ENCODE results near the gene SNX25.
"Not testable (repeated sequence)": the region's sequence is repeated elsewhere in the genome, so short reads cannot be mapped to it uniquely, and the experiment has no call there.

Gene SNX25

GRCh38 chr4:185359767-185360446, 150.5 kb downstream of the SNX25 start:
- H3K4me3 ChIP-seq (ENCODE audit: low read depth, low read length): no peak overlapping the region
- H3K4me1 ChIP-seq (ENCODE audit: control insufficient read depth, insufficient read depth, low read length): no peaks in the 10 kb centered on the region
- no peak overlapping the region for H3K27ac ChIP-seq (ENCODE audit: low read depth, low read length)
- H3K27me3 ChIP-seq (ENCODE audit: control insufficient read depth, insufficient read depth, low read length): no peaks in the 10 kb centered on the region
- H3K36me3 ChIP-seq (ENCODE audit: control insufficient read depth, insufficient read depth, low read length): peaks cover 17% of the 10 kb centered on the region
- H3K9ac ChIP-seq (ENCODE audit: low read length): no peak overlapping the region
- no peaks in the 10 kb centered on the region for H3K9me3 ChIP-seq (ENCODE audit: control insufficient read depth, insufficient read depth, low read depth, low read length)

- Histone ChIP-seq H3K36me3 (ENCODE audit: control insufficient read depth, insufficient read depth, low read length) (peaks cover 15% of the 10 kb centered on the region), H3K9ac (ENCODE audit: low read length) (no peak overlapping the region), H3K27ac (ENCODE audit: low read depth, low read length) (no peak overlapping the region), H3K27me3 (ENCODE audit: control insufficient read depth, insufficient read depth, low read length) (no peaks in the 10 kb centered on the region), H3K4me3 (ENCODE audit: low read depth, low read length) (no peak overlapping the region), H3K9me3 (ENCODE audit: control insufficient read depth, insufficient read depth, low read depth, low read length) (no peaks in the 10 kb centered on the region), H3K4me1 (ENCODE audit: control insufficient read depth, insufficient read depth, low read length) (no peaks in the 10 kb centered on the region)
Measured at GRCh38 chr4:185361872-185362271, 152.5 kb downstream of the SNX25 start.

- not testable (repeated sequence) for H3K27me3 ChIP-seq (ENCODE audit: control insufficient read depth, insufficient read depth, low read length); H3K4me1 ChIP-seq (ENCODE audit: control insufficient read depth, insufficient read depth, low read length); H3K9ac ChIP-seq (ENCODE audit: low read length); H3K9me3 ChIP-seq (ENCODE audit: control insufficient read depth, insufficient read depth, low read depth, low read length); H3K4me3 ChIP-seq (ENCODE audit: low read depth, low read length); H3K27ac ChIP-seq (ENCODE audit: low read depth, low read length)
- peaks cover 13% of the 10 kb centered on the region for H3K36me3 ChIP-seq (ENCODE audit: control insufficient read depth, insufficient read depth, low read length)
Measured at GRCh38 chr4:185362570-185362969, 153.2 kb downstream of the SNX25 start.

GRCh38 chr4:185363251-185363650, 153.9 kb downstream of the SNX25 start:
- no peaks in the 10 kb centered on the region for H3K27me3 ChIP-seq (ENCODE audit: control insufficient read depth, insufficient read depth, low read length)
- H3K4me3 ChIP-seq (ENCODE audit: low read depth, low read length): no peak overlapping the region
- H3K27ac ChIP-seq (ENCODE audit: low read depth, low read length): no peak overlapping the region
- no peaks in the 10 kb centered on the region for H3K4me1 ChIP-seq (ENCODE audit: control insufficient read depth, insufficient read depth, low read length)
- H3K9me3 ChIP-seq (ENCODE audit: control insufficient read depth, insufficient read depth, low read depth, low read length): no peaks in the 10 kb centered on the region
- no peak overlapping the region for H3K9ac ChIP-seq (ENCODE audit: low read length)
- peaks cover 14% of the 10 kb centered on the region for H3K36me3 ChIP-seq (ENCODE audit: control insufficient read depth, insufficient read depth, low read length)

GRCh38 chr4:185364886-185365285, 155.5 kb downstream of the SNX25 start:
- Histone ChIP-seq H3K9me3 (ENCODE audit: control insufficient read depth, insufficient read depth, low read depth, low read length) (no peaks in the 10 kb centered on the region), H3K27ac (ENCODE audit: low read depth, low read length) (no peak overlapping the region), H3K4me3 (ENCODE audit: low read depth, low read length) (no peak overlapping the region), H3K27me3 (ENCODE audit: control insufficient read depth, insufficient read depth, low read length) (no peaks in the 10 kb centered on the region), H3K9ac (ENCODE audit: low read length) (no peak overlapping the region), H3K4me1 (ENCODE audit: control insufficient read depth, insufficient read depth, low read length) (peaks cover 2% of the 10 kb centered on the region; the same call in 1 of the 2 replicates), H3K36me3 (ENCODE audit: control insufficient read depth, insufficient read depth, low read length) (peaks cover 6% of the 10 kb centered on the region)

GRCh38 chr4:185369731-185370130, 160.3 kb downstream of the SNX25 start:
- Histone ChIP-seq H3K9me3 (ENCODE audit: control insufficient read depth, insufficient read depth, low read depth, low read length) (no peaks in the 10 kb centered on the region), H3K4me1 (ENCODE audit: control insufficient read depth, insufficient read depth, low read length) (peaks cover 7% of the 10 kb centered on the region; the same call in 1 of the 2 replicates), H3K27me3 (ENCODE audit: control insufficient read depth, insufficient read depth, low read length) (no peaks in the 10 kb centered on the region), H3K4me3 (ENCODE audit: low read depth, low read length) (no peak overlapping the region), H3K36me3 (ENCODE audit: control insufficient read depth, insufficient read depth, low read length) (peaks cover 15% of the 10 kb centered on the region; the same call in 1 of the 2 replicates), H3K27ac (ENCODE audit: low read depth, low read length) (no peak overlapping the region), H3K9ac (ENCODE audit: low read length) (no peak overlapping the region)

- H3K9me3 ChIP-seq (ENCODE audit: control insufficient read depth, insufficient read depth, low read depth, low read length): no peaks in the 10 kb centered on the region
- H3K9ac ChIP-seq (ENCODE audit: low read length): no peak overlapping the region
- no peaks in the 10 kb centered on the region for H3K27me3 ChIP-seq (ENCODE audit: control insufficient read depth, insufficient read depth, low read length)
- H3K27ac ChIP-seq (ENCODE audit: low read depth, low read length): no peak overlapping the region
- H3K36me3 ChIP-seq (ENCODE audit: control insufficient read depth, insufficient read depth, low read length): peaks cover 15% of the 10 kb centered on the region; the same call in 1 of the 2 replicates
- no peak overlapping the region for H3K4me3 ChIP-seq (ENCODE audit: low read depth, low read length)
- peaks cover 7% of the 10 kb centered on the region; the same call in 1 of the 2 replicates for H3K4me1 ChIP-seq (ENCODE audit: control insufficient read depth, insufficient read depth, low read length)
Measured at GRCh38 chr4:185370268-185370949, 161.0 kb downstream of the SNX25 start.

GRCh38 chr4:185371702-185372101, 162.3 kb downstream of the SNX25 start:
- Histone ChIP-seq H3K27me3 (ENCODE audit: control insufficient read depth, insufficient read depth, low read length) (no peaks in the 10 kb centered on the region), H3K36me3 (ENCODE audit: control insufficient read depth, insufficient read depth, low read length) (peaks cover 15% of the 10 kb centered on the region; the same call in 1 of the 2 replicates), H3K4me1 (ENCODE audit: control insufficient read depth, insufficient read depth, low read length) (peaks cover 7% of the 10 kb centered on the region; the same call in 1 of the 2 replicates), H3K27ac (ENCODE audit: low read depth, low read length) (no peak overlapping the region), H3K4me3 (ENCODE audit: low read depth, low read length) (no peak overlapping the region), H3K9ac (ENCODE audit: low read length) (no peak overlapping the region), H3K9me3 (ENCODE audit: control insufficient read depth, insufficient read depth, low read depth, low read length) (no peaks in the 10 kb centered on the region)

GRCh38 chr4:185374027-185374426, 164.6 kb downstream of the SNX25 start:
- no peak overlapping the region for H3K9ac ChIP-seq (ENCODE audit: low read length)
- H3K36me3 ChIP-seq (ENCODE audit: control insufficient read depth, insufficient read depth, low read length): peaks cover 13% of the 10 kb centered on the region; the same call in 1 of the 2 replicates
- peaks cover 13% of the 10 kb centered on the region; the same call in 1 of the 2 replicates for H3K4me1 ChIP-seq (ENCODE audit: control insufficient read depth, insufficient read depth, low read length)
- H3K27ac ChIP-seq (ENCODE audit: low read depth, low read length): no peak overlapping the region
- no peaks in the 10 kb centered on the region for H3K9me3 ChIP-seq (ENCODE audit: control insufficient read depth, insufficient read depth, low read depth, low read length)
- no peaks in the 10 kb centered on the region for H3K27me3 ChIP-seq (ENCODE audit: control insufficient read depth, insufficient read depth, low read length)
- no peak overlapping the region for H3K4me3 ChIP-seq (ENCODE audit: low read depth, low read length)

GRCh38 chr4:185374573-185374972, 165.2 kb downstream of the SNX25 start:
- H3K9ac ChIP-seq (ENCODE audit: low read length): no peak overlapping the region
- peaks cover 13% of the 10 kb centered on the region; the same call in 1 of the 2 replicates for H3K4me1 ChIP-seq (ENCODE audit: control insufficient read depth, insufficient read depth, low read length)
- peaks cover 13% of the 10 kb centered on the region; the same call in 1 of the 2 replicates for H3K36me3 ChIP-seq (ENCODE audit: control insufficient read depth, insufficient read depth, low read length)
- no peak overlapping the region for H3K27ac ChIP-seq (ENCODE audit: low read depth, low read length)
- no peaks in the 10 kb centered on the region for H3K27me3 ChIP-seq (ENCODE audit: control insufficient read depth, insufficient read depth, low read length)
- no peaks in the 10 kb centered on the region for H3K9me3 ChIP-seq (ENCODE audit: control insufficient read depth, insufficient read depth, low read depth, low read length)
- H3K4me3 ChIP-seq (ENCODE audit: low read depth, low read length): no peak overlapping the region

- H3K4me3 ChIP-seq (ENCODE audit: low read depth, low read length): no peak overlapping the region
- H3K4me1 ChIP-seq (ENCODE audit: control insufficient read depth, insufficient read depth, low read length): peaks cover 6% of the 10 kb centered on the region; the same call in 1 of the 2 replicates
- no peak overlapping the region for H3K9ac ChIP-seq (ENCODE audit: low read length)
- H3K27ac ChIP-seq (ENCODE audit: low read depth, low read length): no peak overlapping the region
- no peaks in the 10 kb centered on the region; the same call in 1 of the 2 replicates for H3K9me3 ChIP-seq (ENCODE audit: control insufficient read depth, insufficient read depth, low read depth, low read length)
- 0 out of 2 replicates have a peak, but pooled peaks cover under 1% of the 10 kb centered on the region for H3K36me3 ChIP-seq (ENCODE audit: control insufficient read depth, insufficient read depth, low read length)
- H3K27me3 ChIP-seq (ENCODE audit: control insufficient read depth, insufficient read depth, low read length): no peaks in the 10 kb centered on the region
Measured at GRCh38 chr4:185378264-185378663, 168.9 kb downstream of the SNX25 start.
